ENCODE measurements around the gene EVL.
A peak's percentile ranks its signal among the peaks of the same experiment; 100 is the strongest.

The EVL gene

DNA sequence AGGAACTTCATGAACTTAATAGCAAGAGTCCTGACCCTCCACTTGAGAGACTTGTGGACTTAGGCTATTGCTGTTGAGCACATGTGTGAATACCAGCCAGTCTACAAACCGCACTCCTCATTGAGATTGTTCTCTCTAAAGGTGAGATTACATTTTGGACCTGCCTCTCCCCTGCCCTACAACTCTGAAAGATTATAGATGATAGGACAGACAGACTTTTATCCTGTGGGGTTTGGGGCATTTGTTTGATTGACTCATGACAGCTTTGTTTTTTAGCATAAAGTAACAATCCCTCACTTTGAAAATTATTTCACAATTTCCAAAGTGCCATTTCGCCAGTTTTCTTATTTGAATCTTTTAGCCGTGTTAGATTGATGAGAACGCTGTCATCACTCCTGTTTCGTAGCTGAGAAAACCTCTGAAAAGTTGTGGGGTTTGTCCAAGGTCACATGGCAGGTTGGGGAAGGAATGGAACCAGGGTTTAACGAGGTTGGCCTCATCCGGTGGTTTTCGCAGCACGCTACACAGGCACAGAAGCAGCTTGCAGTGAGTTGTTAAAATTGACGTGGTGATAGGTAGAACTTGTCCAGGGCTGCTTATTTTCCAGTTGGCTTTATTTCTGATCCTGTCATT lies 836 bp downstream of the EVL start:
- TF ChIP-seq POLR2A (IDR thresholded peaks at IDR 0.05; ENCODE audit: low read length), result no peak
- TF ChIP-seq GATA1 (IDR thresholded peaks at IDR 0.05; ENCODE audit: low read depth, low read length), result no peak
- DNase-seq, result peak; percentile 23 to 35

DNA sequence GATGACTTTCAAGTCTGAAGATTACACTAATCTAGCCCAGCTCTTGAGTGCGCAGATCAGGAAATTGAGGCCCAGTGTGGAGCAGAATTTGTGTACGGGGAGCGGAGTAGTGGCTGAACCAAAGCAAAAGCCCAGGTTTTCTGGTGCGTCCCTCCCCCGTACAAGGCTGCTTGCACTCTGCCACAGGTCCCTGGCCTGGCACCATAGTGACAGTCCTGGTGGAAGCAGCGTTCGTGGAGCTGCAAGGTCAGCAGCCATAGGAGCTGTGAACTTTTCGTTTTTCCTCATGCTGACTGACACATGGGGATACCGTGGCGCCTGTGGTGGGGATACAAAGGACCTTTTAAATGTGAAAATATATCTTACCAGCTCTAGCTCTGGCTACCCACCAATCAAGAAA lies 1.7 kb downstream of the EVL start:
- TF ChIP-seq GATA1 (IDR thresholded peaks at IDR 0.05; ENCODE audit: low read depth, low read length), result no peak
- TF ChIP-seq POLR2A (IDR thresholded peaks at IDR 0.05; ENCODE audit: low read length), result no peak
- peak in 1 of 2 experiments; percentile 18 for DNase-seq

GRCh38 chr14:100067481-100067880 lies 2.3 kb downstream of the EVL start:
- TF ChIP-seq GATA1 (IDR thresholded peaks at IDR 0.05; ENCODE audit: low read depth, low read length), result no peak
- TF ChIP-seq POLR2A (IDR thresholded peaks at IDR 0.05; ENCODE audit: low read length), result no peak

GRCh38 chr14:100067971-100068959 lies 3.0 kb downstream of the EVL start:
- TF ChIP-seq POLR2A (IDR thresholded peaks at IDR 0.05; ENCODE audit: low read length), result peak; percentile 65
- no peak for TF ChIP-seq GATA1 (IDR thresholded peaks at IDR 0.05; ENCODE audit: low read depth, low read length)
- peak; percentile 80 to 88 for DNase-seq

More at GRCh38 chr14:100067481-100067880, 2.3 kb downstream of the EVL start:
- DNase-seq, result no peak

- DNase-seq, result peak in 1 of 2 experiments; percentile 19
- TF ChIP-seq POLR2A (IDR thresholded peaks at IDR 0.05; ENCODE audit: low read length) (no peak), GATA1 (IDR thresholded peaks at IDR 0.05; ENCODE audit: low read depth, low read length) (no peak)
Observed at GRCh38 chr14:100069161-100069800, 4.1 kb downstream of the EVL start.

GRCh38 chr14:100070310-100070709 lies 5.1 kb downstream of the EVL start:
- TF ChIP-seq POLR2A (IDR thresholded peaks at IDR 0.05; ENCODE audit: low read length) (no peak), GATA1 (IDR thresholded peaks at IDR 0.05; ENCODE audit: low read depth, low read length) (no peak)
- no peak for DNase-seq

DNA sequence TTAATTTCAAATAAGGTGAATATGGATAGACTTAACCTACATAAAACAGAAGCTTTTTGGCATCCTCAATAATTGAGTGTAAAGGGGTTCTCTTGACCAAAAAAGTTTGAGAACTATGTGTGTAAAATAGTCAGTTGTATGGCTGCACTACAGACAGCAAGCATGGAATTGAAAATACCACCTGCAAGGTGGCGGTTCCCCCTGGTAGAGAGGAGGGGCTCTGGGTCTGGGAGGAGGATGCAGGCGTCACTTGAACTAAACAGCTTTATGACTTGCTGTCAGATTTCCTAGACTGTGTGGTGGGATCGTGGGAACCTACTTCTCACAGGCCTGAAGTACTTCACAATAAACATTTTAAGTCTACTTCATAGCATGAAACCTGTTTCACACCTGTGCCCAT lies 6.3 kb downstream of the EVL start:
- TF ChIP-seq GATA1 (IDR thresholded peaks at IDR 0.05; ENCODE audit: low read depth, low read length) (no peak), POLR2A (IDR thresholded peaks at IDR 0.05; ENCODE audit: low read length) (no peak)
- no peak for DNase-seq

GRCh38 chr14:100072783-100073346 lies 7.6 kb downstream of the EVL start:
- TF ChIP-seq POLR2A (IDR thresholded peaks at IDR 0.05; ENCODE audit: low read length) (no peak), GATA1 (IDR thresholded peaks at IDR 0.05; ENCODE audit: low read depth, low read length) (no peak)
- DNase-seq, result peak; percentile 31 to 54

DNA sequence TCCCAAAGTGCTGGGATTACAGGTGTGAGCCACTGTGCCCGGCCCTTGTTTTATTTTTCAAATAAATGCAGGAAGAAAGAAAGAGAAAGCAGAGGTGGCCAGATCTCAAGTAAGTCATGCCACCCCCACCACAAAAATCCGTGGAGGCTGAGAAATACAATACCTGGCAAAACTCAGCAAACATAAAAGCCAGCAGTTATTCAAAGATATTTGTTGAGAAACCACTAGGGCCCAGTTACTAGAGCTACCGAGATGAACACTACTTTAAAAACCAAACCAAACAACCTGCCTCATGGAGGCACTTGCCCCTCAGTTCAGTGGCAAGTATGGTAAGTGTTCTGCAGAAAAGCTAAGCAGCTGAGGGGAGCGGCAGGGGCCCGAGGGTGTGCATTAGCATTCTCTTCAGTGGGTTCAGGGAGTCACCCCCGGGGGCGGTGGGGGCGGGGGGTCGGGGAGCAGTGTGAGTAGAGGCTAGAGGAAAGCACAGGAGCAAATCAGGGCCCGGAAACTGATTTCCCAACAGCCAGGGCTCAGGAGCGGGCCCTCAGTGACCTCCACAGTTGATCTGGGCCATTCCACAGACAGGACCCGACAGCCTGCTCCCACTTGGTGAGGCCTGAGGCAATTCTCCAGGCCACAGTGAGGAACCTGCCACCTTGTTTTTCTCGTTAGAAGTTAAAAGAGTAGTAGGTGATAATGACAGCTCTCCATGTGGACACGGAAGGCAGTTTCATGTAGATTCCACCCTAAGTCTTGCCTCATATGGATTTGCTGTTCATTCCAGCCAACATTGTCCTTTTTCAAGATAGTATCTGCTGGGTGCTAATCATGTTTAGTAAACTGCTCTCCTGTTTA lies 8.6 kb downstream of the EVL start:
- no peak for DNase-seq
- TF ChIP-seq GATA1 (IDR thresholded peaks at IDR 0.05; ENCODE audit: low read depth, low read length), result no peak
- no peak for TF ChIP-seq POLR2A (IDR thresholded peaks at IDR 0.05; ENCODE audit: low read length)

- DNase-seq, result no peak
- TF ChIP-seq POLR2A (IDR thresholded peaks at IDR 0.05; ENCODE audit: low read length), result no peak
- no peak for TF ChIP-seq GATA1 (IDR thresholded peaks at IDR 0.05; ENCODE audit: low read depth, low read length)
Observed at GRCh38 chr14:100074431-100075100, 9.3 kb downstream of the EVL start.

DNA sequence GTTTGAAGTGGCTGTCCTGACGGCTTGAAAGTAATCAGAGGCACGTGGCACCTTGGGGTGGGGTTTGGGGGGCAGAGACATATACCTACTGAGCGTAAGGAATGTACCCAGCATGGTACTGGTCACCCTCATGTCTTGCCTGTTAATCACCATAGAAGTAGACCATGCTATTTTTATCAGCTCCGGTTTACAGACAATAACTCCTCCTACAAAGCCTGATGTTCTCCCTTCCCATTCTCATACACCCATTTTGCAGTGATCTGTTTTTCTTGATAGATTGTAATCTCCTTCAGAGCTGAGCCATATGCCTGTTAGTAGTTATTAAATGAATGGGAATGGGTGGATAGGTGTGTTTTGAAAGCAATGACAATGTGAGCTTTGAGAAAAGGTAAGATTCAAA lies 10.5 kb downstream of the EVL start:
- peak in 1 of 2 experiments; percentile 36 for DNase-seq
- TF ChIP-seq POLR2A (IDR thresholded peaks at IDR 0.05; ENCODE audit: low read length), result no peak

DNA sequence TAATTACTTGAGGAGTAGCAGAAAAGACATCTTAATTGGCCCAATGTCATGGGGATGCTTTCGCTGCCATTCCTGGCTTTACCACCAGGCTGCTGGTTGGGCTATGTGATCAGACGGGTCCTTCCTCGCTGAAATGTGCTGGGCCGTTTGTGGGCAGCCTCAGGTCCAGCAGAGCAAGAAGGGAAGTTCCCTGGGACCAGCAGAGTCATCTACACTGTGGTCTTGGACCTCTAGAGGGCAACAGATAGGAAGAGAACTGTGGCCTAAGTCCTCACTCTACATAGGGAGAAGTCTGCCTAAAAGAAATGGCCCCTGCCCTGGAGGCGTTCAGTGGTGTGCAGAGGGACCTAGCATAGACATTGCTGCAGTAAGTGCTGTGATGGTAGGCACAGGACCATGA lies 10.9 kb downstream of the EVL start:
- DNase-seq, result peak; percentile 61 to 76
- no peak for TF ChIP-seq GATA1 (IDR thresholded peaks at IDR 0.05; ENCODE audit: low read depth, low read length)
- no peak for TF ChIP-seq POLR2A (IDR thresholded peaks at IDR 0.05; ENCODE audit: low read length)
